GM12878 (cell line): ENCODE results near the gene ATG4A. TPM values are rescaled to one million over a fixed set of nuclear protein-coding genes. Genes with fewer than 3 reads are reported as not detected.

Experiments
- ATAC-seq: fragments of 200-7000 bp; cut with Tn5 transposase; 3 replicates; pipeline ENCODE4 v1.9.1; 2020; ENCODE audit warnings: mild to moderate bottlenecking, moderate library complexity
- BruUV-seq: library from RNA; stranded (reverse); fragments of 400-500 nt; replicated peaks from 2 replicates; lab custom pipeline; 2021; lab: Mats Ljungman, UMichigan
- CTCF ChIA-PET: fragments of 300-600 bp; sonication (Branson Sonifier 250); formaldehyde crosslinking; extraction: SDS; loops from one replicate; lab custom pipeline; 2021; ENCODE audit warnings: inconsistent platforms; lab: Yijun Ruan, JAX
- POLR2A ChIA-PET: fragments of 350-600 bp; formaldehyde crosslinking; extraction: SDS; loops from one replicate; lab custom pipeline; 2021; ENCODE audit warnings: inconsistent platforms; lab: Charles Lee
- RAD21 ChIA-PET: fragments of 300-600 bp; sonication (Branson Sonifier 250); formaldehyde crosslinking; loops from one replicate; lab custom pipeline; 2023; ENCODE audit warnings: antibody characterized with exemption; ENCODE audit not compliant: unreplicated experiment; lab: Charles Lee
- SMC1A ChIA-PET: fragments of 300-600 bp; sonication (Branson Sonifier 250); formaldehyde crosslinking; loops from one replicate; lab custom pipeline; 2023; ENCODE audit not compliant: unreplicated experiment, uncharacterized antibody; lab: Charles Lee
- DNase-seq: peaks from one replicate; pipeline ENCODE4 v3.0.0-alpha.2; 2011; ENCODE audit warnings: low read depth, low spot score
- FAIRE-seq: peaks from 3 replicates; lab custom pipeline; 2011; peaks lifted over from hg19 to GRCh38; lab: Jason Lieb, UNC
- H2AFZ ChIP-seq: 2 replicates; pipeline ENCODE4 v1.6.0; 2011; ENCODE audit warnings: low read depth, low read length, control low read depth; ENCODE audit not compliant: control insufficient read depth
- H3K27ac ChIP-seq: 2 replicates; pipeline ENCODE4 v1.5.1; 2011; ENCODE audit warnings: control low read depth; ENCODE audit not compliant: control insufficient read depth, insufficient read depth
- H3K27me3 ChIP-seq, 2 experiments: replicated peaks in 1 of 2; 2 replicates each; pipeline versions ENCODE4 v1.6.0 to v1.6.1; 2011; ENCODE audit warnings: low read length in 1 of 2; ENCODE audit not compliant: control insufficient read depth in 2 of 2, insufficient read depth in 2 of 2
- H3K36me3 ChIP-seq, 2 experiments: 2 replicates each; pipeline ENCODE4 v1.5.1; 2011; ENCODE audit warnings: low read length in 1 of 2; ENCODE audit not compliant: control insufficient read depth in 2 of 2, insufficient read depth in 2 of 2
- H3K4me1 ChIP-seq: 2 replicates; pipeline ENCODE4 v1.6.1; 2011; ENCODE audit warnings: mild to moderate bottlenecking, low read length, moderate library complexity, mixed read lengths; ENCODE audit not compliant: control insufficient read depth, insufficient read depth
- H3K4me2 ChIP-seq: 2 replicates; pipeline ENCODE4 v1.6.0; 2011; ENCODE audit warnings: control low read depth; ENCODE audit not compliant: control insufficient read depth, insufficient read depth
- H3K4me3 ChIP-seq: fragments of 200-600 bp; sonication (generic); 2 replicates; pipeline ENCODE4 v1.5.1; 2016
- H3K79me2 ChIP-seq: 2 replicates; pipeline ENCODE4 v1.6.0; 2011; ENCODE audit warnings: low read length; ENCODE audit not compliant: control insufficient read depth, insufficient read depth
- H3K9ac ChIP-seq: 2 replicates; pipeline ENCODE4 v1.8.0; 2011; ENCODE audit warnings: low read length, control low read depth, mixed read lengths; ENCODE audit not compliant: control insufficient read depth, insufficient read depth
- H3K9me3 ChIP-seq: replicated peaks from 3 replicates; pipeline ENCODE4 v1.5.1; 2011; ENCODE audit warnings: mild to moderate bottlenecking, low read length; ENCODE audit not compliant: control insufficient read depth, insufficient read depth
- H4K20me1 ChIP-seq: 2 replicates; pipeline ENCODE4 v1.6.0; 2011; ENCODE audit not compliant: control insufficient read depth, insufficient read depth
- ATF3 ChIP-seq: IDR thresholded peaks from 2 replicates; pipeline ENCODE4 v1.6.1; 2011; ENCODE audit warnings: low read depth, mild to moderate bottlenecking, low read length, moderate library complexity, borderline replicate concordance; ENCODE audit errors: extremely low read depth
- BHLHE40 ChIP-seq, 2 experiments: fragments of 450-650 bp in 1 of 2; IDR thresholded peaks; 2 replicates each; pipeline ENCODE4 v1.6.1; 2011 to 2017; ENCODE audit warnings: low read depth in 2 of 2, borderline replicate concordance in 1 of 2, improper control_type of control experiment in 1 of 2, low read length in 1 of 2, mild to moderate bottlenecking in 1 of 2
- CBX3 ChIP-seq: fragments of 200-600 bp; sonication (generic); IDR thresholded peaks from 2 replicates; pipeline ENCODE4 v1.6.1; 2016; ENCODE audit warnings: low read depth, borderline replicate concordance
- CHD2 ChIP-seq: IDR thresholded peaks from 2 replicates; pipeline ENCODE4 v1.6.1; 2011; ENCODE audit warnings: low read depth, low read length, improper control_type of control experiment, borderline replicate concordance
- CTCF ChIP-seq, 3 experiments: IDR thresholded peaks in 2 of 3; conservative IDR thresholded peaks in 1 of 3; 2 replicates each; pipeline ENCODE4 v1.5.1; 2011; ENCODE audit warnings: low read depth in 3 of 3, low read length in 3 of 3, mild to moderate bottlenecking in 3 of 3, control low read depth in 2 of 3, moderate library complexity in 2 of 3, inconsistent platforms in 1 of 3, mixed read lengths in 1 of 3; ENCODE audit not compliant: control insufficient read depth in 2 of 3, insufficient read depth in 1 of 3; ENCODE audit errors: extremely low read depth in 1 of 3
- JUNB ChIP-seq: IDR thresholded peaks from 2 replicates; pipeline ENCODE4 v1.6.1; 2016; ENCODE audit warnings: antibody characterized with exemption, mild to moderate bottlenecking
- KLF5 ChIP-seq: fragments of 450-650 bp; IDR thresholded peaks from 2 replicates; pipeline ENCODE4 v1.6.1; 2014; ENCODE audit warnings: mild to moderate bottlenecking; ENCODE audit not compliant: partially characterized antibody
- NFXL1 ChIP-seq: fragments of 450-650 bp; IDR thresholded peaks from 2 replicates; pipeline ENCODE4 v1.6.1; 2017; ENCODE audit warnings: antibody characterized with exemption, mild to moderate bottlenecking, borderline replicate concordance
- RAD21 ChIP-seq: IDR thresholded peaks from 2 replicates; pipeline ENCODE4 v1.6.1; 2011; ENCODE audit warnings: mild to moderate bottlenecking, low read depth, low read length, moderate library complexity; ENCODE audit not compliant: insufficient read depth
- SUPT20H ChIP-seq: IDR thresholded peaks from 2 replicates; pipeline ENCODE4 v1.6.1; 2011; ENCODE audit warnings: low read depth, mild to moderate bottlenecking, low read length, moderate library complexity, borderline replicate concordance; ENCODE audit not compliant: control insufficient read depth
- ZNF687 ChIP-seq: fragments of 450-650 bp; IDR thresholded peaks from 2 replicates; pipeline ENCODE4 v1.6.1; 2017; ENCODE audit warnings: mild to moderate bottlenecking, moderate library complexity
- WGBS: methylation state at CpG from one replicate; pipeline ENCODE4 v1.1.6; 2016; ENCODE audit warnings: low lambda C conversion rate; ENCODE audit not compliant: insufficient replicate concordance, insufficient coverage; ENCODE audit errors: missing lambda C conversion rate; 5-methylcytosine and 5-hydroxymethylcytosine counted together
- in situ Hi-C: fragments of 300-500 bp; cut with MboI; formaldehyde crosslinking; loops from 9 replicates; pipeline ENCODE4 v1.14.3; 2018; ENCODE audit warnings: mixed read lengths
- intact Hi-C: fragments of 100-400 bp; cut with micrococcal nuclease; formaldehyde crosslinking; loops from one replicate; pipeline ENCODE4 v1.14.2; 2022; ENCODE audit not compliant: unreplicated experiment
- polyA plus RNA-seq, 11 experiments: library from polyadenylated mRNA; depleted of rRNA in 4 of 11; unstranded in 6 of 11; stranded (reverse) in 5 of 11; fragments of >200 nt; fragmentation: Nextera tagmentation in 4 of 11; fragmentation: Illumina TruSeq in 1 of 11; extraction: Ambion mirVana in 4 of 11; extraction: Trizol in 1 of 11; gene quantifications; 1 replicate in 1 of 11; 2 replicates in 10 of 11; pipeline versions ENCODE4 v1.2.1 to v1.2.3, GENCODE V29; 2011 to 2016; ENCODE audit warnings: inconsistent platforms in 2 of 11, missing spikeins in 2 of 11, low read depth in 1 of 11
- total RNA-seq, 4 experiments: library from RNA; depleted of rRNA in 3 of 4; stranded (reverse); fragments of >200 nt in 3 of 4; fragmentation: Illumina TruSeq in 1 of 4; extraction: Trizol in 1 of 4; gene quantifications; 2 replicates each; pipeline versions ENCODE4 v1.2.1 to v1.2.3, GENCODE V29; 2013 to 2021

ATG4A gene
- total and polyA plus RNA-seq, 10 of the 15 experiments (the other 5 are each of a cell fraction or from before 2014, with no cell fraction given) = 9.1 to 22.0 (median 15.5) TPM

- H3K4me1 ChIP-seq = no peaks in the 10 kb centered on the region
- DNase-seq = no peak
- intact Hi-C loops = no loop called here
- TF ChIP-seq KLF5 (no peak), SUPT20H (no peak), ZNF687 (no peak), JUNB (no peak), NFXL1 (no peak), CBX3 (no peak), BHLHE40 (IDR thresholded peaks at IDR 0.05; ENCODE audit: borderline replicate concordance in 1 of 2, low read depth in 2 of 2, low read length in 1 of 2) (no peak), CHD2 (no peak), ATF3 (no peak), RAD21 (no peak), CTCF (IDR thresholded peaks at IDR 0.05 in 2 of 3, conservative IDR thresholded peaks at IDR 0.05 in 1 of 3; ENCODE audit: control insufficient read depth in 2 of 3, extremely low read depth in 1 of 3, insufficient read depth in 1 of 3, low read depth in 3 of 3, low read length in 3 of 3) (no peak)
- TF ChIP-seq, all 136 proteins: peak for 0
- H3K79me2 ChIP-seq = no peaks in the 10 kb centered on the region
- RAD21 ChIA-PET = no interaction called here
- no TSS peak for BruUV-seq
- H2AFZ ChIP-seq = no peak overlapping the region
- POLR2A ChIA-PET = no interaction called here
- SMC1A ChIA-PET = no interaction called here
- 68% methylated on average over 3 of the region's 3 CpGs for WGBS
- H3K4me2 ChIP-seq = no peak overlapping the region
- no peaks in the 10 kb centered on the region for H4K20me1 ChIP-seq
- H3K9me3 ChIP-seq = no peaks in the 10 kb centered on the region; the same call in 2 of the 3 replicates
- no peak for ATAC-seq
- no peaks in the 10 kb centered on the region for H3K36me3 ChIP-seq
- in situ Hi-C loops = no loop called here
- no peak for FAIRE-seq
- H3K27me3 ChIP-seq = no peaks in the 10 kb centered on the region; a peak in 1 of 4 replicates
- no peak overlapping the region for H3K27ac ChIP-seq
- no peak overlapping the region for H3K4me3 ChIP-seq
- CTCF ChIA-PET = interaction anchor here (0.8 kb wide), 1 partner anchor 20 kb away, joined by 3 read pairs; no protein-coding TSS in a partner anchor
- no peak overlapping the region for H3K9ac ChIP-seq
These were observed 32.2 kb downstream of the ATG4A start for GRCh38 chrX:108123591-108124366.
